HG02678 (cell line): Measurements from ENCODE around the gene MEST.
"Not testable (repeated sequence)": the region's sequence is repeated elsewhere in the genome, so short reads cannot be mapped to it uniquely, and the experiment has no call there.

Experiments used
- ATAC-seq: cut with Tn5 transposase; IDR thresholded peaks from one replicate; pipeline ENCODE4 v1.9.1; 2021; ENCODE audit warnings: mild to moderate bottlenecking, moderate library complexity; ENCODE audit not compliant: unreplicated experiment

MEST gene

GRCh38 chr7:130483031-130483430 lies 8.9 kb upstream of the MEST start:
- no peak for ATAC-seq

- no peak for ATAC-seq
Observed at GRCh38 chr7:130485734-130486113, 6.2 kb upstream of the MEST start.

- no peak for ATAC-seq
Observed at GRCh38 chr7:130486114-130486953, 5.6 kb upstream of the MEST start.

GRCh38 chr7:130486954-130487436 lies 4.9 kb upstream of the MEST start:
- ATAC-seq = no peak

GRCh38 chr7:130488392-130489139 lies 3.3 kb upstream of the MEST start:
- ATAC-seq = no peak

GRCh38 chr7:130489140-130489983 lies 2.5 kb upstream of the MEST start:
- ATAC-seq = no peak

GRCh38 chr7:130490311-130490791 lies 1.5 kb upstream of the MEST start:
- ATAC-seq = no peak

- no peak for ATAC-seq
Observed at GRCh38 chr7:130490888-130491804, 739 bp upstream of the MEST start.

GRCh38 chr7:130492523-130493274 lies 814 bp downstream of the MEST start:
- no peak for ATAC-seq

- no peak for ATAC-seq
Observed at GRCh38 chr7:130493275-130493873, 1.5 kb downstream of the MEST start.

GRCh38 chr7:130494431-130494858 lies 2.6 kb downstream of the MEST start:
- no peak for ATAC-seq

- ATAC-seq = no peak
Observed at GRCh38 chr7:130500463-130500862, 8.6 kb downstream of the MEST start.

GRCh38 chr7:130500910-130501309 lies 9.0 kb downstream of the MEST start:
- no peak for ATAC-seq

GRCh38 chr7:130505753-130506152 lies 13.9 kb downstream of the MEST start:
- ATAC-seq = no peak

GRCh38 chr7:130506358-130506757 lies 14.5 kb downstream of the MEST start:
- no peak for ATAC-seq

- ATAC-seq = not testable (repeated sequence)
Observed at GRCh38 chr7:130512038-130512437, 20.2 kb downstream of the MEST start.

- no peak for ATAC-seq
Observed at GRCh38 chr7:130513447-130513846, 21.6 kb downstream of the MEST start.

- ATAC-seq = no peak
Observed at GRCh38 chr7:130515315-130516040, 23.6 kb downstream of the MEST start.
